Ovary (tissue), 3 donors: ENCODE measurements around the gene LINGO4.

Experiments
- CTCF ChIP-seq, 3 donors: fragments of 450-650 bp in 2 of 3; fragments of 200-600 bp in 1 of 3; IDR thresholded peaks; one replicate each; pipeline versions ENCODE4 v1.5.1 to v1.8.0; 2016 to 2022; ENCODE audit warnings: antibody characterized with exemption in 3 of 3, mild to moderate bottlenecking in 1 of 3
- POLR2A ChIP-seq: fragments of 450-650 bp; IDR thresholded peaks from one replicate; pipeline ENCODE4 v1.6.1; 2017; ENCODE audit warnings: antibody characterized with exemption, mild to moderate bottlenecking, moderate library complexity
- donor health status: DM: no; HTN: no; CAD: no.

DNA sequence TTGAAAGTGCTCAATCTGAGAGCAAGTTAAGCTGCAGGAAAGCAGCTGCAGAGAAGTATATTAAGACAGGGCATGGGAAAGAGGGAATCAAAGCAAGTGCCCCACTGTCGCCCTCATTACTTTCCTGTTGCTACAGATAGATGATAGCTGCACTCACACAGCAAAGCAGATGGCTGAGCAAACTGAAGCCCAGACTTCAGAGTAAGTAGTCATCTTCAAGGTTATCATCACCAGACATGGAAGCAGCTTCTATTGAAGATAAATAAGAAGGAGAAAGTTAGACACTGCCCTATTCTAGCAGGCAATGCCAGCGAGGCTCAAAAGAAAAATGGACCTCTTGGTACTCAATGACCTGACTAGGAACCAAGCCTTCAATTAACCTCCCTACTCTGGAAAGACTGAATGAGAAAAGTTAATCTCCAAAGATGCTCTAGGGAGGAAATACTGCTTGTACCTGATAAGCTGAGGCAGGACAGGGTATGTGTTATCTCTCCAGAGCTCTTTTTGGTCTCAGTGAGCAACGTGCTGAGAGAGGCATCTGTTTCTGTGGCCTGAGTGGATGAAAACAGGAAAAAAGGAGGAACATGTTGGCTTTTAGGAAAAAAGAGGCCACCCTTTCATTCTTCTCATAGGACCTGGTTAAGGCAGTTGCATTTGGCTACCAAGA, 30.8 kb downstream of the LINGO4 start:
- TF ChIP-seq CTCF (IDR thresholded peaks at IDR 0.05) (no peak), POLR2A (no peak)
